ENCODE results near the gene ATOX1. TPM values are rescaled to one million over a fixed set of nuclear protein-coding genes. Genes with fewer than 3 reads are reported as not detected.

The ATOX1 gene
- 271 and 289 TPM in 2 replicates for total RNA-seq

DNA sequence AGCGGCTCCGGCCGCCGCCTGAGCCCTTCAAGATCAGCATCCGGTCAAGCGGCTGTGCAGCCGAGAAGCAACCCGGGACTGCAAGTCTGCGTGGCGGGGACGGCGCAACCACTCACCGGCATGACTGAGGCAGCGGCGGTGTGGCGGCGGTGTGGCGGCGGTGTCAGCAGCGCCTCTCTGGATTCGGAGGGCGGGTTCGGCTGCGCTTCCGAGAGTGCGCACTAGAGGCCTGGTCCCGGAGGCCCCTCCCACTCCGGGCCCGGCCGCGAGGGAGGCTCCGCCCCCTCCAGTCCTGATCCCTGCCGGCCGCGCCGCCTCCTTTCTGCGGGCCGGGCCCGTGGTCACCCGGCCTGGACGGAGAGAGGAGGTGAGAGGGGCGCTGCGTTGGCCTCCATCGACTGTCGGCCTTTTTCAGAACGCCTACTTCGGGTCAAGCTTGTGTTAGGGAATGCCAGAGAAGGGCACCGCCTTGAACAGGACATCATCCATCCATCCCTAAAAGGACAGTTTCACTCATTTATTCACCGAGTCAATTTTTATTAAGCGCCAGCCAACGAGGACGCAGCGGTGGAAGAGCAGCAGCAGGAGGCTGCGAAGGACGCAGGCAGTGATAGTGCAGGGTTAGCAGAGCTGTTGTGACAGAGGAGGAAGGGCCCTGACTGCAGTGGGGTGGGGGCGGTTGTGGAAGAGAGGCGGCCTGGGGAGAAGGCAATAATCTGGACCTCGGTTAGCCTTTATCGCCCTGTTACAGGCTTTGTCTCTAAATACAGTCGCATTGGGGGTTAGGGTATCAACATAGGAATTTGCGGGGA lies at the start of gene ATOX1:
Gene ATOX1 (minus strand): TSS at position 202 of the 812 bp plus-strand sequence. CDS start 80 bp downstream, at position 122.

GRCh38 chr5:151771259-151772028 lies 13.0 kb upstream of the ATOX1 start, which contains the start of gene G3BP1:
Gene G3BP1 (plus strand): TSS chr5:151771954. CDS start chr5:151786621, 14,667 bp downstream.

Other genes starting within 250 kb of the ATOX1 start
- gene FAT2, start 167.3 kb downstream of the ATOX1 start, total RNA-seq, result 0.13 and 0.16 TPM in 2 replicates
- gene SPARC, start 71.7 kb downstream of the ATOX1 start, total RNA-seq, result 980 and 2,047 TPM in 2 replicates
- gene G3BP1, start 13.3 kb upstream of the ATOX1 start, total RNA-seq, result 61.7 and 137 TPM in 2 replicates
- gene GLRA1, start 166.2 kb upstream of the ATOX1 start, total RNA-seq, result not detected in 2 replicates

Measured in mesangial cell (primary cell).